Measurements from ENCODE around the gene OR1M1.
"Not testable (repeated sequence)": the region's sequence is repeated elsewhere in the genome, so short reads cannot be mapped to it uniquely, and the experiment has no call there.

Gene OR1M1, protein sequence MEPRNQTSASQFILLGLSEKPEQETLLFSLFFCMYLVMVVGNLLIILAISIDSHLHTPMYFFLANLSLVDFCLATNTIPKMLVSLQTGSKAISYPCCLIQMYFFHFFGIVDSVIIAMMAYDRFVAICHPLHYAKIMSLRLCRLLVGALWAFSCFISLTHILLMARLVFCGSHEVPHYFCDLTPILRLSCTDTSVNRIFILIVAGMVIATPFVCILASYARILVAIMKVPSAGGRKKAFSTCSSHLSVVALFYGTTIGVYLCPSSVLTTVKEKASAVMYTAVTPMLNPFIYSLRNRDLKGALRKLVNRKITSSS

DNA sequence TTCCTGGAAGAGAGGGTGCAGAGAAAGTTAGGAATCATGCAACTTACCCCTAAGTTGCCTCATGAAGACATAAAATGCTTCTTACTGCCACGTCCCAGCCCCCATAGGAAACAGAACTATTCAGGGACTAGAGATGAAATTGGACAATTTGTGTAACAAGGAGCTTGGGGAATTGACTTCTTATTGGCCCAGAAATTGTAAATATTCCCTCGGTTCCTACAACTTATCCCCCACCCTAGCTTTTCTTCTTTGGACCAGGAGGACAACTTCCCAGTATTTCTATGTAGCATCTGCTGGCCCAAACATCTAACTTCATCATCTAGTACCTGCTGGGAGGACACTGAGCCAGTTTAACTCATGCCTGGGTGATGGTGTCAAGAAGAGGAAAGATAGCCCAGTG, at the start of gene OR1M1:
TSS of gene OR1M1 (plus strand) at position 301 of the 400 bp plus-strand sequence. CDS start 6,184 bp downstream, outside the sequence.
- H3K27ac ChIP-seq (ENCODE audit: low read depth, low read length) = no peak within 1 kb of the TSS
- no peak within 1 kb of the TSS for H3K9ac ChIP-seq (ENCODE audit: low read length in 5 of 5)
- H3K36me3 ChIP-seq (ENCODE audit: control insufficient read depth in 5 of 5, insufficient read depth in 5 of 5, low read length in 5 of 5) = no peaks in the 10 kb centered on the region
- H3K4me1 ChIP-seq (ENCODE audit: control insufficient read depth in 5 of 5, insufficient read depth in 5 of 5, low read length in 5 of 5) = no peaks in the 10 kb centered on the region
- H3K9me3 ChIP-seq (ENCODE audit: control insufficient read depth in 5 of 5, low read length in 5 of 5) = no peaks in the 10 kb centered on the region
- peaks cover 0 to 8% (median 0%) of the 10 kb centered on the region in 5 donors for H3K27me3 ChIP-seq (ENCODE audit: control insufficient read depth in 5 of 5, insufficient read depth in 4 of 5, low read length in 5 of 5)
- no peak within 1 kb of the TSS for H3K4me3 ChIP-seq (ENCODE audit: low read depth in 1 of 5, low read length in 5 of 5)

- Histone ChIP-seq H3K27ac (ENCODE audit: low read depth, low read length) (no peak overlapping the region), H3K4me1 (ENCODE audit: control insufficient read depth in 5 of 5, insufficient read depth in 5 of 5, low read length in 5 of 5) (no peaks in the 10 kb centered on the region), H3K4me3 (ENCODE audit: low read depth in 1 of 5, low read length in 5 of 5) (no peak overlapping the region), H3K9me3 (ENCODE audit: control insufficient read depth in 5 of 5, low read length in 5 of 5) (no peaks in the 10 kb centered on the region), H3K27me3 (ENCODE audit: control insufficient read depth in 5 of 5, insufficient read depth in 4 of 5, low read length in 5 of 5) (peaks cover 0 to 2% (median 0%) of the 10 kb centered on the region in 5 donors), H3K9ac (ENCODE audit: low read length in 5 of 5) (no peak overlapping the region), H3K36me3 (ENCODE audit: control insufficient read depth in 5 of 5, insufficient read depth in 5 of 5, low read length in 5 of 5) (no peaks in the 10 kb centered on the region)
Observed at GRCh38 chr19:9037400-9038062, 49.3 kb upstream of the OR1M1 start.

DNA sequence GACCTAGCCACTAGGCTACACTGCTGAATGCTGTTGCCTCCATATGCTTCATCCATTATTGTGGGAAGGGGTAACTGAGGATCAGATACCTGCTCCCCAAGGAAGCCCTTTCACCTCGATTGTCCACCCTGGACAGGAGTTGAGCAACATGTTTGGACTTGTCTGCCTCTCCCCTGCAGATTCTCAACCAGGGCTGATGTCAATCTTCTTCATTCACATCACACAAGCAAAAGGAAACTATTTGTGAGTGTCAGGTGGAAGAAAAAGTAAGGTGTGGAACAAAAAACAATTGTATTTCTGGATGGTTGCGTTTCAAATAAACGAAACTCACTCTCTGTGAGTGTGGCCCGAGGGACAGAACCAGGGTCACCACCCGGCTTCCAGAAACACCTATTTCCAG, 47.1 kb upstream of the OR1M1 start:
- Histone ChIP-seq H3K4me3 (ENCODE audit: low read depth in 1 of 5, low read length in 5 of 5) (no peak overlapping the region), H3K4me1 (ENCODE audit: control insufficient read depth in 5 of 5, insufficient read depth in 5 of 5, low read length in 5 of 5) (no peaks in the 10 kb centered on the region), H3K27ac (ENCODE audit: low read depth, low read length) (no peak overlapping the region), H3K9me3 (ENCODE audit: control insufficient read depth in 5 of 5, low read length in 5 of 5) (no peaks in the 10 kb centered on the region), H3K36me3 (ENCODE audit: control insufficient read depth in 5 of 5, insufficient read depth in 5 of 5, low read length in 5 of 5) (no peaks in the 10 kb centered on the region), H3K9ac (ENCODE audit: low read length in 5 of 5) (no peak overlapping the region), H3K27me3 (ENCODE audit: control insufficient read depth in 5 of 5, insufficient read depth in 4 of 5, low read length in 5 of 5) (peaks cover 0 to 2% (median 0%) of the 10 kb centered on the region in 5 donors)

DNA sequence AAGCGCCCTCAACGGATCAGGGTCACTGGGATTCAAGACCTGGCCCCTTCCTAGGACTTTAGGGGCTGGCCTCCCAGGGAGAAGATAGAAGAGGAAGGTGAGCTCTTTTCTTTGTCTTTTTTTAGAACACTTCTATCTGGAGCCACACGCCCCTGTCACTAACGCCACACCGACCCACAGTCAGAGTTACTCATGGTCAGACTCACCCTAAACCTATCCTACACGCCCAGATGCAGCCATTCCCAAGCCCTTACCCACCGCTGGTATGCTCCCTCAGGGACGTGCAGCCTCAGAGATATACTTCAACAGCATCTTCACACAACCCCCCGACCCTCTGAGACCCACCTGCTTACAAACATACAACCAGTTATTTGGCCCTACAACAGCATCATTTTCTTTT, 46.7 kb upstream of the OR1M1 start:
- Histone ChIP-seq H3K9me3 (ENCODE audit: control insufficient read depth in 5 of 5, low read length in 5 of 5) (no peaks in the 10 kb centered on the region), H3K27me3 (ENCODE audit: control insufficient read depth in 5 of 5, insufficient read depth in 4 of 5, low read length in 5 of 5) (peaks cover 0 to 2% (median 0%) of the 10 kb centered on the region in 5 donors), H3K4me3 (ENCODE audit: low read depth in 1 of 5, low read length in 5 of 5) (no peak overlapping the region), H3K4me1 (ENCODE audit: control insufficient read depth in 5 of 5, insufficient read depth in 5 of 5, low read length in 5 of 5) (no peaks in the 10 kb centered on the region), H3K36me3 (ENCODE audit: control insufficient read depth in 5 of 5, insufficient read depth in 5 of 5, low read length in 5 of 5) (no peaks in the 10 kb centered on the region), H3K9ac (ENCODE audit: low read length in 5 of 5) (no peak overlapping the region), H3K27ac (ENCODE audit: low read depth, low read length) (no peak overlapping the region)

GRCh38 chr19:9041023-9041422, 45.8 kb upstream of the OR1M1 start:
- H3K9me3 ChIP-seq (ENCODE audit: control insufficient read depth in 5 of 5, low read length in 5 of 5) = no peaks in the 10 kb centered on the region
- H3K36me3 ChIP-seq (ENCODE audit: control insufficient read depth in 5 of 5, insufficient read depth in 5 of 5, low read length in 5 of 5) = no peaks in the 10 kb centered on the region
- H3K27ac ChIP-seq (ENCODE audit: low read depth, low read length) = no peak overlapping the region
- no peak overlapping the region for H3K9ac ChIP-seq (ENCODE audit: low read length in 5 of 5)
- no peaks in the 10 kb centered on the region for H3K27me3 ChIP-seq (ENCODE audit: control insufficient read depth in 5 of 5, insufficient read depth in 4 of 5, low read length in 5 of 5)
- H3K4me1 ChIP-seq (ENCODE audit: control insufficient read depth in 5 of 5, insufficient read depth in 5 of 5, low read length in 5 of 5) = no peaks in the 10 kb centered on the region
- no peak overlapping the region for H3K4me3 ChIP-seq (ENCODE audit: low read depth in 1 of 5, low read length in 5 of 5)

- no peak overlapping the region for H3K9ac ChIP-seq (ENCODE audit: low read length in 5 of 5)
- no peaks in the 10 kb centered on the region for H3K9me3 ChIP-seq (ENCODE audit: control insufficient read depth in 5 of 5, low read length in 5 of 5)
- H3K4me3 ChIP-seq (ENCODE audit: low read depth in 1 of 5, low read length in 5 of 5) = no peak overlapping the region
- no peaks in the 10 kb centered on the region for H3K4me1 ChIP-seq (ENCODE audit: control insufficient read depth in 5 of 5, insufficient read depth in 5 of 5, low read length in 5 of 5)
- no peaks in the 10 kb centered on the region for H3K36me3 ChIP-seq (ENCODE audit: control insufficient read depth in 5 of 5, insufficient read depth in 5 of 5, low read length in 5 of 5)
- H3K27ac ChIP-seq (ENCODE audit: low read depth, low read length) = no peak overlapping the region
- no peaks in the 10 kb centered on the region for H3K27me3 ChIP-seq (ENCODE audit: control insufficient read depth in 5 of 5, insufficient read depth in 4 of 5, low read length in 5 of 5)
Observed at GRCh38 chr19:9043524-9043923, 43.3 kb upstream of the OR1M1 start.

GRCh38 chr19:9044449-9044848, 42.4 kb upstream of the OR1M1 start:
- Histone ChIP-seq H3K9ac (ENCODE audit: low read length in 5 of 5) (no peak overlapping the region), H3K9me3 (ENCODE audit: control insufficient read depth in 5 of 5, low read length in 5 of 5) (no peaks in the 10 kb centered on the region), H3K36me3 (ENCODE audit: control insufficient read depth in 5 of 5, insufficient read depth in 5 of 5, low read length in 5 of 5) (no peaks in the 10 kb centered on the region), H3K27me3 (ENCODE audit: control insufficient read depth in 5 of 5, insufficient read depth in 4 of 5, low read length in 5 of 5) (no peaks in the 10 kb centered on the region), H3K4me3 (ENCODE audit: low read depth in 1 of 5, low read length in 5 of 5) (no peak overlapping the region), H3K27ac (ENCODE audit: low read depth, low read length) (no peak overlapping the region), H3K4me1 (ENCODE audit: control insufficient read depth in 5 of 5, insufficient read depth in 5 of 5, low read length in 5 of 5) (no peaks in the 10 kb centered on the region)

DNA sequence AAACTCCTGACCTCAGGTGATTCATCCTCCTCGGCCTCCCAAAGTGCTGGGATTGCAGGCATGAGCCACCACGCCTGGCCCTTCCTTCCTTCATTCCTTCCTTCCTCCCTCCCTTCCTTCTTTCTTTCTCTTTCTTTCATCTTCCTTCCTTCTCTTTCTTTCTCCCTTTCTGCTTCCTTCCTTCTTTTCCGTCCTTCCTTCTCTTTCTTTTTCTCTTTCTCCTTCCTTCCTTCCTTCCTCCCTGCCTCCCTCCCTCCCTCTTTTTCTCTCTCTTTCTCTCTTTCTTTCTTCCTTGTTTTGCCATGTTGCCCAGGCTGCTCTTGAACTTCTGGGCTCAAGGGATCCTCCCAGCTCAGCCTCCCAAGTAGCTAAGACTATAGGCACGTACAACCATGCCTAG, 40.2 kb upstream of the OR1M1 start:
- no peak overlapping the region for H3K9ac ChIP-seq (ENCODE audit: low read length in 5 of 5)
- H3K27ac ChIP-seq (ENCODE audit: low read depth, low read length) = no peak overlapping the region
- no peaks in the 10 kb centered on the region for H3K4me1 ChIP-seq (ENCODE audit: control insufficient read depth in 5 of 5, insufficient read depth in 5 of 5, low read length in 5 of 5)
- H3K27me3 ChIP-seq (ENCODE audit: control insufficient read depth in 5 of 5, insufficient read depth in 4 of 5, low read length in 5 of 5) = no peaks in the 10 kb centered on the region
- no peaks in the 10 kb centered on the region for H3K9me3 ChIP-seq (ENCODE audit: control insufficient read depth in 5 of 5, low read length in 5 of 5)
- no peaks in the 10 kb centered on the region for H3K36me3 ChIP-seq (ENCODE audit: control insufficient read depth in 5 of 5, insufficient read depth in 5 of 5, low read length in 5 of 5)
- no peak overlapping the region for H3K4me3 ChIP-seq (ENCODE audit: low read depth in 1 of 5, low read length in 5 of 5)

DNA sequence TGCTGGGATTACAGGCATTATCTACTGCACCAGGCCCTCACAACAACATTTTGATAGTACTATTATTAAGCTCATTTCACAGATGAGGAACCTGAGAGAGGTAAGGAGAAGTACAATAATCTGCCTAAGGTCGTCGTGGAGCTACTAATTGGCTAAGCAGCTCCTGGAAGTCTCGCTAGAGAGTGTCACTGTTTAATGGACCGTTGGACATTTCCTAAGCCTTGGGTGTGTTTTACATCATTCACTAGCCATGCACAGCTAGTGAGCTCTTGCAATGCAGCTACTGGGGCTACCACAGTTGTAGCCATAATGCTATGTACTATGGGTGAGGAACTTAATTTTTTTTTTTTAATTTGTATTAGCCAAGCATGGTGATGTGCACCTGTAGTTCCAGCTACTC, 34.0 kb upstream of the OR1M1 start:
- no peak overlapping the region for H3K4me3 ChIP-seq (ENCODE audit: low read depth in 1 of 5, low read length in 5 of 5)
- no peaks in the 10 kb centered on the region for H3K27me3 ChIP-seq (ENCODE audit: control insufficient read depth in 5 of 5, insufficient read depth in 4 of 5, low read length in 5 of 5)
- no peak overlapping the region for H3K9ac ChIP-seq (ENCODE audit: low read length in 5 of 5)
- no peaks in the 10 kb centered on the region for H3K9me3 ChIP-seq (ENCODE audit: control insufficient read depth in 5 of 5, low read length in 5 of 5)
- H3K27ac ChIP-seq (ENCODE audit: low read depth, low read length) = no peak overlapping the region
- no peaks in the 10 kb centered on the region for H3K4me1 ChIP-seq (ENCODE audit: control insufficient read depth in 5 of 5, insufficient read depth in 5 of 5, low read length in 5 of 5)
- H3K36me3 ChIP-seq (ENCODE audit: control insufficient read depth in 5 of 5, insufficient read depth in 5 of 5, low read length in 5 of 5) = no peaks in the 10 kb centered on the region

- H3K9me3 ChIP-seq (ENCODE audit: control insufficient read depth in 5 of 5, low read length in 5 of 5); H3K4me3 ChIP-seq (ENCODE audit: low read depth in 1 of 5, low read length in 5 of 5); H3K27me3 ChIP-seq (ENCODE audit: control insufficient read depth in 5 of 5, insufficient read depth in 4 of 5, low read length in 5 of 5); H3K9ac ChIP-seq (ENCODE audit: low read length in 5 of 5); H3K36me3 ChIP-seq (ENCODE audit: control insufficient read depth in 5 of 5, insufficient read depth in 5 of 5, low read length in 5 of 5); H3K4me1 ChIP-seq (ENCODE audit: control insufficient read depth in 5 of 5, insufficient read depth in 5 of 5, low read length in 5 of 5); H3K27ac ChIP-seq (ENCODE audit: low read depth, low read length): not testable (repeated sequence)
Observed at GRCh38 chr19:9053674-9054073, 33.2 kb upstream of the OR1M1 start.

All from subcutaneous abdominal adipose tissue (tissue), 5 donors.